Panc1 (cell line): ENCODE results near the gene INAFM1. TPM values are rescaled to one million over a fixed set of nuclear protein-coding genes. Genes with fewer than 3 reads are reported as not detected.
A peak's percentile ranks its signal among the peaks of the same experiment; 100 is the strongest.
"Not testable (repeated sequence)": the region's sequence is repeated elsewhere in the genome, so short reads cannot be mapped to it uniquely, and the experiment has no call there.

Source experiments
- ATAC-seq: fragments of 200-7000 bp; cut with Tn5 transposase; 2 replicates; pipeline ENCODE4 v1.9.1; 2020; ENCODE audit warnings: mild to moderate bottlenecking, moderate library complexity
- BruUV-seq: library from RNA; stranded (reverse); fragments of 400-500 nt; replicated peaks from 2 replicates; lab custom pipeline; 2021; lab: Mats Ljungman, UMichigan
- CTCF ChIA-PET: fragments of 300-600 bp; sonication (Branson Sonifier 250); formaldehyde crosslinking; loops from one replicate; lab custom pipeline; 2022; ENCODE audit warnings: antibody characterized with exemption; lab: Charles Lee
- POLR2A ChIA-PET: fragments of 300-600 bp; sonication (Branson Sonifier 250); formaldehyde crosslinking; loops from one replicate; lab custom pipeline; 2022; ENCODE audit warnings: antibody characterized with exemption; lab: Charles Lee
- DNase-seq: peaks from one replicate; pipeline ENCODE4 v3.0.0-alpha.2; 2010; ENCODE audit warnings: low read depth, low spot score
- H3K27ac ChIP-seq: 2 replicates; pipeline ENCODE4 v1.5.1; 2011; ENCODE audit warnings: mild to moderate bottlenecking, low read length, inconsistent platforms
- H3K27me3 ChIP-seq: fragments of 200-500 bp; sonication (Bioruptor generic); 2 replicates; pipeline ENCODE4 v1.6.0; 2014; ENCODE audit warnings: low read length, inconsistent platforms; ENCODE audit not compliant: control insufficient read depth, insufficient read depth
- H3K36me3 ChIP-seq: fragments of 200-500 bp; sonication (Bioruptor generic); 2 replicates; pipeline ENCODE4 v1.5.1; 2014; ENCODE audit warnings: inconsistent platforms, mild to moderate bottlenecking, low read length, moderate library complexity; ENCODE audit not compliant: control insufficient read depth, insufficient read depth
- H3K4me1 ChIP-seq: 2 replicates; pipeline ENCODE4 v1.5.1; 2011; ENCODE audit warnings: inconsistent platforms, mild to moderate bottlenecking, low read length, moderate library complexity; ENCODE audit not compliant: control insufficient read depth, insufficient read depth
- H3K4me3 ChIP-seq, 2 experiments: 2 replicates each; pipeline ENCODE4 v1.5.1; 2011 to 2012; ENCODE audit warnings: low read depth in 2 of 2, low read length in 2 of 2, mild to moderate bottlenecking in 2 of 2, inconsistent platforms in 1 of 2, moderate library complexity in 1 of 2
- H3K9me3 ChIP-seq: fragments of 200-500 bp; sonication (Bioruptor generic); 2 replicates; pipeline ENCODE4 v1.5.1; 2014; ENCODE audit warnings: low read depth, mild to moderate bottlenecking, inconsistent platforms, low read length, moderate library complexity; ENCODE audit not compliant: control insufficient read depth, insufficient read depth
- POLR2AphosphoS5 ChIP-seq: IDR thresholded peaks from 2 replicates; pipeline ENCODE4 v1.6.1; 2012; ENCODE audit warnings: mild to moderate bottlenecking, low read depth, low read length, moderate library complexity
- SIN3A ChIP-seq: IDR thresholded peaks from 2 replicates; pipeline ENCODE4 v1.6.1; 2012; ENCODE audit warnings: low read depth, mild to moderate bottlenecking, low read length, moderate library complexity, borderline replicate concordance; ENCODE audit not compliant: insufficient read depth
- TCF7L2 ChIP-seq: IDR thresholded peaks from 2 replicates; pipeline ENCODE4 v1.6.1; 2011; ENCODE audit warnings: mild to moderate bottlenecking, low read depth, low read length, inconsistent platforms
- in situ Hi-C: cut with HindIII; loops from 2 replicates; pipeline ENCODE4 v1.10.0; 2016; ENCODE audit warnings: low sequenced_read_pairs, low pct_unique_long_range_greater_than_20kb
- intact Hi-C: fragments of 100-400 bp; cut with micrococcal nuclease; formaldehyde crosslinking; loops from one replicate; pipeline ENCODE4 v1.10.0; 2022; ENCODE audit not compliant: unreplicated experiment
- total RNA-seq: library from RNA; stranded (reverse); gene quantifications from one replicate; pipeline ENCODE4 v1.2.1, GENCODE V29; 2021; ENCODE audit not compliant: unreplicated experiment
- TF ChIP-seq, protein P1 (sequence below): fragments of 450-650 bp; IDR thresholded peaks from 2 replicates; pipeline ENCODE4 v1.5.1; 2017; ENCODE audit warnings: mild to moderate bottlenecking
- TF ChIP-seq, protein P2 (sequence below), 2 experiments: IDR thresholded peaks; 2 replicates each; pipeline ENCODE4 v1.6.1; 2011 to 2012; ENCODE audit warnings: low read depth in 2 of 2, control low read depth in 1 of 2, low read length in 1 of 2, mild to moderate bottlenecking in 1 of 2, moderate library complexity in 1 of 2; ENCODE audit not compliant: insufficient read depth in 1 of 2

Gene INAFM1
- total RNA-seq, 1 experiment from 2014 or later, result 13.1 TPM

DNA sequence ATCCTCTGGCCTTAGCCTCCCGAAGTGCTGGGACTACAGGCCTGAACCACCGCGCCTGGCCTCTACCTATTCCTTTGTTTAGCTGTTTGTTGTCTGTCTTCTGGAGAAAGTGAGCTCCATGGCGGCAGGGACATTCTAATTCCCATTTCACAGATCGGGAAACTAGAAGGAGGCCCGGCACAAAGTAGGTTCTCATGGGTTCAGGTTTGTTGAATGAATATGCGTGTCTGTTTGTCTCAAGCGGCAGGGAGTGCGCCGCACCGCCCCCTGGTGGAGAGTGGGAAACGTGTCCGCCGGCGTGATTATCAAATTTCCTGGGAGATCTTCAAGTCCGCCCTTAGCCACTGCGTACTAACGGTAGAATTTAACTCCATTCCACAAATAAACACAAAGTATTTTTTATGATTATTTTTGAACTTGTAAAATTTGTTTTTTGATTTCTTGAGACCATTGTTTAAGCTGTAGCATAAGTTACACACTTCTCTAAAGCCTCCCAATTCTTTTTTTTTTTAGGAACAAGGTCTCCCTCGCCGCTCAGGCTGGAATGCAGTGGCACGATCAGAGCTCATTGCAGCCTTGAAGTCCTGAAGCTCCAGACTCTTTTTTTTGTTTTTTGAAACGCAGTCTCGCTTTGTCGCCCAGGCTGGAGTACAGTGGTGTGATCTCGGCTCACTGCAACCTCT lies 27.2 kb upstream of the INAFM1 start:
- BruUV-seq, result no TSS peak

DNA sequence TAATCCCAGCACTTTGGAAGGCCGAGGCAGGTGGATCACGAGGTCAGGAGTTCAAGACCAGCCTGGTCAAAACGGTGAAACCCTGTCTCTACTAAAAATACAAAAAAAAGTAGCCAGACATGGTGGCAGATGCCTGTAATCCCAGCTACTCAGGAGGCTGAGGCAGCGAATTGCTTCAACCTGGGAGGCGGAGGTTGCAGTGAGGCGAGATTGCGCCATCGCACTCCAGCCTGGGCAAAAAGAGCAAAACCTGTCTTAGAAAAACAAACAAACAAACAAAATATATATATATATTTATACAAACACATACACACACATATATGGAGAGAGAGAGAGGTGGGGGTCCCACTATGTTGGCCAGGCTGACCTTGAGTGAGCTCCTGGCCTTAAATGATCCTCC lies 21.7 kb upstream of the INAFM1 start:
- in situ Hi-C loops, CTCF ChIA-PET: not testable (repeated sequence)

More for the DNA sequence above, 27.2 kb upstream of the INAFM1 start:
- ATAC-seq (no peak), DNase-seq (no peak)
- no peaks in the 10 kb centered on the region for H3K9me3 ChIP-seq
- no peaks in the 10 kb centered on the region for H3K36me3 ChIP-seq
- in situ Hi-C loops, result no loop called here
- ChIA-PET POLR2A (interaction anchor here (0.6 to 0.7 kb wide), 2 partner anchors 69 to 87 kb away, joined by 3 to 4 read pairs; no protein-coding TSS in a partner anchor), CTCF (interaction anchor here (0.6 to 1.1 kb wide), 6 partner anchors 15 to 847 kb away, joined by 3 to 6 read pairs (median 3); no protein-coding TSS in a partner anchor)
- TF ChIP-seq, protein P1, sequence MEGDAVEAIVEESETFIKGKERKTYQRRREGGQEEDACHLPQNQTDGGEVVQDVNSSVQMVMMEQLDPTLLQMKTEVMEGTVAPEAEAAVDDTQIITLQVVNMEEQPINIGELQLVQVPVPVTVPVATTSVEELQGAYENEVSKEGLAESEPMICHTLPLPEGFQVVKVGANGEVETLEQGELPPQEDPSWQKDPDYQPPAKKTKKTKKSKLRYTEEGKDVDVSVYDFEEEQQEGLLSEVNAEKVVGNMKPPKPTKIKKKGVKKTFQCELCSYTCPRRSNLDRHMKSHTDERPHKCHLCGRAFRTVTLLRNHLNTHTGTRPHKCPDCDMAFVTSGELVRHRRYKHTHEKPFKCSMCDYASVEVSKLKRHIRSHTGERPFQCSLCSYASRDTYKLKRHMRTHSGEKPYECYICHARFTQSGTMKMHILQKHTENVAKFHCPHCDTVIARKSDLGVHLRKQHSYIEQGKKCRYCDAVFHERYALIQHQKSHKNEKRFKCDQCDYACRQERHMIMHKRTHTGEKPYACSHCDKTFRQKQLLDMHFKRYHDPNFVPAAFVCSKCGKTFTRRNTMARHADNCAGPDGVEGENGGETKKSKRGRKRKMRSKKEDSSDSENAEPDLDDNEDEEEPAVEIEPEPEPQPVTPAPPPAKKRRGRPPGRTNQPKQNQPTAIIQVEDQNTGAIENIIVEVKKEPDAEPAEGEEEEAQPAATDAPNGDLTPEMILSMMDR, result peak; percentile 93
- no peak for TF ChIP-seq POLR2AphosphoS5
- intact Hi-C loops, result loop anchor here (5.0 kb wide), 1 partner anchor 100 kb away; no protein-coding TSS in a partner anchor
- no peaks in the 10 kb centered on the region; the same call in 1 of the 2 replicates for H3K4me1 ChIP-seq
- H3K27me3 ChIP-seq, result no peaks in the 10 kb centered on the region
- H3K27ac ChIP-seq, result peak overlapping the region; percentile 48; the same call in 1 of the 2 replicates
- no peak overlapping the region for H3K4me3 ChIP-seq

DNA sequence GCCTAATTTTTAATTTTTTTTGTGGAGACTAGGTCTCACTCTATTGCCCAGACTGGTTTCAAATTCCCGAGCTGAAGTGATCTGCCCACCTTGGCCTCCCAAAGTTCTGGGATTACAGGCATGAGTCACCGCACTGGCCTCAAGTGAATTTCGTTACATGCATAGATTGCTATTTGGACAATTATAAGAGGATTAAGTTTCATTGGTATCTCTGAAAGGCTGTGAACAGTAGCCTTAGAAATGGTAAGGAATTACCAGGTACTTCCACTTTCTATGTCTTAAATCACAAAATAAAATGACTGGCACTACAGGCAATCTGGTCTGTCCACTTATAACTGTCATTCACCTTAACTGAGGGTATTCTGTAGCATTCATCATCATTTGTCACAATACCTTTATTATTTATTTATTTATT lies 21.2 kb upstream of the INAFM1 start:
- no peaks in the 10 kb centered on the region; the same call in 1 of the 2 replicates for H3K36me3 ChIP-seq
- H3K4me1 ChIP-seq, result peaks cover 6% of the 10 kb centered on the region
- ChIA-PET POLR2A (interaction anchor here (0.6 kb wide), 1 partner anchor 9 kb away, joined by 3 read pairs; no protein-coding TSS in a partner anchor), CTCF (interaction anchor here (0.7 kb wide), 2 partner anchors 43 to 83 kb away, joined by 3 to 5 read pairs; no protein-coding TSS in a partner anchor)
- TF ChIP-seq, protein P2, sequence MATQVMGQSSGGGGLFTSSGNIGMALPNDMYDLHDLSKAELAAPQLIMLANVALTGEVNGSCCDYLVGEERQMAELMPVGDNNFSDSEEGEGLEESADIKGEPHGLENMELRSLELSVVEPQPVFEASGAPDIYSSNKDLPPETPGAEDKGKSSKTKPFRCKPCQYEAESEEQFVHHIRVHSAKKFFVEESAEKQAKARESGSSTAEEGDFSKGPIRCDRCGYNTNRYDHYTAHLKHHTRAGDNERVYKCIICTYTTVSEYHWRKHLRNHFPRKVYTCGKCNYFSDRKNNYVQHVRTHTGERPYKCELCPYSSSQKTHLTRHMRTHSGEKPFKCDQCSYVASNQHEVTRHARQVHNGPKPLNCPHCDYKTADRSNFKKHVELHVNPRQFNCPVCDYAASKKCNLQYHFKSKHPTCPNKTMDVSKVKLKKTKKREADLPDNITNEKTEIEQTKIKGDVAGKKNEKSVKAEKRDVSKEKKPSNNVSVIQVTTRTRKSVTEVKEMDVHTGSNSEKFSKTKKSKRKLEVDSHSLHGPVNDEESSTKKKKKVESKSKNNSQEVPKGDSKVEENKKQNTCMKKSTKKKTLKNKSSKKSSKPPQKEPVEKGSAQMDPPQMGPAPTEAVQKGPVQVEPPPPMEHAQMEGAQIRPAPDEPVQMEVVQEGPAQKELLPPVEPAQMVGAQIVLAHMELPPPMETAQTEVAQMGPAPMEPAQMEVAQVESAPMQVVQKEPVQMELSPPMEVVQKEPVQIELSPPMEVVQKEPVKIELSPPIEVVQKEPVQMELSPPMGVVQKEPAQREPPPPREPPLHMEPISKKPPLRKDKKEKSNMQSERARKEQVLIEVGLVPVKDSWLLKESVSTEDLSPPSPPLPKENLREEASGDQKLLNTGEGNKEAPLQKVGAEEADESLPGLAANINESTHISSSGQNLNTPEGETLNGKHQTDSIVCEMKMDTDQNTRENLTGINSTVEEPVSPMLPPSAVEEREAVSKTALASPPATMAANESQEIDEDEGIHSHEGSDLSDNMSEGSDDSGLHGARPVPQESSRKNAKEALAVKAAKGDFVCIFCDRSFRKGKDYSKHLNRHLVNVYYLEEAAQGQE (IDR thresholded peaks at IDR 0.05; ENCODE audit: insufficient read depth in 1 of 2, low read depth in 2 of 2, low read length in 1 of 2), result no peak
- TF ChIP-seq SIN3A (no peak), TCF7L2 (no peak), POLR2AphosphoS5 (no peak)
- TF ChIP-seq, protein P1, result no peak
- in situ Hi-C loops, result no loop called here
- DNase-seq (no peak), ATAC-seq (no peak)
- BruUV-seq, result no TSS peak
- H3K9me3 ChIP-seq, result no peaks in the 10 kb centered on the region
- H3K27me3 ChIP-seq, result no peaks in the 10 kb centered on the region
- H3K27ac ChIP-seq, result 0 out of 2 replicates have a peak overlapping the region, but pooled peaks have one; percentile 29
- H3K4me3 ChIP-seq, result no peak overlapping the region
- intact Hi-C loops, result no loop called here

More for the DNA sequence above, 21.7 kb upstream of the INAFM1 start:
- H3K27me3 ChIP-seq, H3K9me3 ChIP-seq, POLR2A ChIA-PET, H3K4me3 ChIP-seq, H3K4me1 ChIP-seq, H3K27ac ChIP-seq, BruUV-seq, DNase-seq, intact Hi-C loops, H3K36me3 ChIP-seq, ATAC-seq: not testable (repeated sequence)
